Fibroblast of pulmonary artery (primary cell): Measurements from ENCODE around the gene NUP210L.

Experiments used
- DNase-seq: peaks from one replicate; pipeline ENCODE4 v3.0.0-alpha.2; 2010; ENCODE audit warnings: low read depth
- H3K4me3 ChIP-seq: replicated peaks from 2 replicates; pipeline ENCODE4 v1.5.1; 2011; ENCODE audit warnings: low read depth, mild to moderate bottlenecking, control low read depth, low read length, moderate library complexity
- CTCF ChIP-seq: IDR thresholded peaks from 2 replicates; pipeline ENCODE4 v1.5.1; 2011; ENCODE audit warnings: mild to moderate bottlenecking, control low read depth, low read length, inconsistent platforms; ENCODE audit errors: missing control alignments

The NUP210L gene

DNA sequence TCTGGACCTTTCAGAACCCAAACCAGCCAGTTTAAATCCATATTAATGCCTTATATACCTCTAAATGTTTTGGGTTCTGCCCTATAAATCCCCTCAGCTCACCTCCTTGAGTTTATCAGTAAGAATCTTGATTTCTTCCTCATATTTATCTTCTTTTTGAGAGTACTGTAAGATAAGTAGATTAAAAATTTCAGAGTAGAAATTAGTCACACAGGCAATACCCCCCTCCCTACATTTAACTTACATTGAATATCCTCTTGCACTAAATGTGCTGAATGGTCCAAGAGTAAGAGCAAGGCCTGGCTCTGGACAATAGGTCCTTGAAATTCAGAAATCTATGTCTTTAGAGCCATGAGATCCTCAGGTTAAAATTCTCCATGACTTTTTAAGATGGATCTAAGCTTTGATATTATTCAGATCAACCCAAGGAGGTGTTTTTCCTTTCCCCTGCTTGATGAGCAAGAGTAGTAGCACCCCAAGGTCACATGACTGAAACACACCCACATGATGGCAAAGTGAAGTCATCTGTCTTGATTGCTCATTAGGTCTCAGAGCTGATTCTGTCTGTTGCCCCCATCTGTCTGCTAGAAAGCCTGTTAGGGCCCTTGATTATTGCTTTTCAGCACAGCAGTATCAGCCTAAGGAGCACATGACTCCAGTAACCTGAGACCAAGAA is 15.8 kb upstream of the NUP210L start:
- DNase-seq = no peak
- TF ChIP-seq CTCF = no peak
- no peak overlapping the region for H3K4me3 ChIP-seq

GRCh38 chr1:154167461-154167860 is 12.6 kb upstream of the NUP210L start:
- TF ChIP-seq CTCF = no peak
- DNase-seq = no peak
- no peak overlapping the region for H3K4me3 ChIP-seq

DNA sequence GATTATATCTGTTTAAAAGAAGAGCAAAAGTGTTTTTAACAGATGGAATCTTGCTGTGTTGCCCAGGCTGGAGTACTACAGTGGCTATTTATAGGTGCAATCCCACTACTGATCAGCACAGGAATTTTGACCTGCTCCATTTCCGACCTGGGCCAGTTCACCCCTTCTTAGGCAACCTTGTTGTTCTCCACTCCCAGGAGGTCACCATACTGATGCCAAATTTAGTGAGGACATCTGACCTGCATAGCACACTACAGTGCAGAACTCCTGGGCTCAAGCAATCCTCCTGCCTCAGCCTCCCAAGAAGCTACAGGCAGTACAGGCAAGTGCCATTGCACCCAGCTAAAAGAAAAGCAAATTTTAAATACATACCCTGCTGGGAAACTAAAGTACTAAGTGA is 11.3 kb upstream of the NUP210L start:
- DNase-seq = no peak
- H3K4me3 ChIP-seq = no peak overlapping the region
- no peak for TF ChIP-seq CTCF

DNA sequence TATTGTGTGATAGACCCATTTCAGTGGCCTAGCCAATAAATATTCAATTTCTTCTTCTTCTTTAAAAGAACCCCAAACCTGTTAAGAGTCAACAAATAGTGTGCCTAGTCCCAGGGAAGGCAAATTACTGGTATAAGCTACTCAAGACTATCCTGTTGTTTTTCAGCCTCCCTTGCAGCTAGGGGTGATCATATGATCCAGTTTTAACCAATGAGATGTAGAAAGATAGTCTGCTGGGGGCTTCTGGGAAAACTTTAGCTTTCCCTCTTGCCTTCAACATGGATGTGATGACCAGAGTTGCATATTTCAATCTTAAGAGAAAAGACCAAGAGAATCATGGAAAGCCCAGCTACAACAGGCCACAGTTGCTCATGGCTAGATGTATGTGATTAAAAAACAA is 4.7 kb upstream of the NUP210L start:
- no peak for TF ChIP-seq CTCF
- H3K4me3 ChIP-seq = no peak overlapping the region

GRCh38 chr1:154158307-154159125 is 3.6 kb upstream of the NUP210L start:
- H3K4me3 ChIP-seq = no peak overlapping the region
- no peak for DNase-seq
- no peak for TF ChIP-seq CTCF

More for the DNA sequence above, 4.7 kb upstream of the NUP210L start:
- DNase-seq = no peak

GRCh38 chr1:154157520-154158306 is 2.8 kb upstream of the NUP210L start:
- TF ChIP-seq CTCF = no peak
- no peak overlapping the region for H3K4me3 ChIP-seq
- DNase-seq = peak; percentile 79
